Mucosa of rectum (tissue), 2 donors: ENCODE data around the gene ASB14.

Experiments
- H3K27ac ChIP-seq, 2 donors: one replicate each; pipeline ENCODE4 v1.7.0; 2013; ENCODE audit warnings: inconsistent platforms in 2 of 2, low read depth in 2 of 2, low read length in 2 of 2
- H3K27me3 ChIP-seq, 2 donors: one replicate each; pipeline ENCODE4 v1.7.0; 2013; ENCODE audit warnings: low read length in 2 of 2; ENCODE audit not compliant: control insufficient read depth in 2 of 2, insufficient read depth in 2 of 2
- H3K36me3 ChIP-seq, 2 donors: one replicate each; pipeline ENCODE4 v1.7.0; 2013; ENCODE audit warnings: low read length in 2 of 2; ENCODE audit not compliant: control insufficient read depth in 2 of 2, insufficient read depth in 2 of 2
- H3K4me1 ChIP-seq, 2 donors: one replicate each; pipeline ENCODE4 v1.7.0; 2013; ENCODE audit warnings: low read length in 2 of 2, mild to moderate bottlenecking in 1 of 2; ENCODE audit not compliant: control insufficient read depth in 2 of 2, insufficient read depth in 2 of 2
- H3K4me3 ChIP-seq, 2 donors: one replicate each; pipeline ENCODE4 v1.7.0; 2013; ENCODE audit warnings: low read length in 2 of 2
- H3K9ac ChIP-seq, 2 donors: one replicate each; pipeline ENCODE4 v1.7.0; 2013; ENCODE audit warnings: low read length in 2 of 2, low read depth in 1 of 2, mild to moderate bottlenecking in 1 of 2
- H3K9me3 ChIP-seq, 2 donors: one replicate each; pipeline ENCODE4 v1.7.0; 2013; ENCODE audit warnings: low read length in 2 of 2; ENCODE audit not compliant: control insufficient read depth in 2 of 2
- donor health status: healthy.
- donor health status: Normal muscosa, but diverticular disease.

Gene ASB14

GRCh38 chr3:57298041-57298440 is 5.6 kb upstream of the ASB14 start:
- Histone ChIP-seq H3K9ac (no peak overlapping the region), H3K27me3 (no peaks in the 10 kb centered on the region), H3K4me3 (no peak overlapping the region), H3K4me1 (no peaks in the 10 kb centered on the region), H3K36me3 (no peaks in the 10 kb centered on the region), H3K9me3 (no peaks in the 10 kb centered on the region), H3K27ac (no peak overlapping the region)

GRCh38 chr3:57292897-57293526 is 527 bp upstream of the ASB14 start:
- Histone ChIP-seq H3K27ac (no peak overlapping the region), H3K9me3 (no peaks in the 10 kb centered on the region), H3K36me3 (no peaks in the 10 kb centered on the region), H3K27me3 (no peaks in the 10 kb centered on the region), H3K4me3 (no peak overlapping the region), H3K9ac (no peak overlapping the region), H3K4me1 (no peaks in the 10 kb centered on the region)

- Histone ChIP-seq H3K9ac (no peak overlapping the region), H3K4me3 (no peak overlapping the region), H3K27me3 (no peaks in the 10 kb centered on the region), H3K4me1 (no peaks in the 10 kb centered on the region), H3K27ac (no peak overlapping the region), H3K36me3 (no peaks in the 10 kb centered on the region), H3K9me3 (no peaks in the 10 kb centered on the region)
Measured at GRCh38 chr3:57288403-57288802, 4.1 kb downstream of the ASB14 start.

GRCh38 chr3:57287205-57287604 is 5.3 kb downstream of the ASB14 start:
- no peaks in the 10 kb centered on the region for H3K36me3 ChIP-seq
- H3K27ac ChIP-seq = no peak overlapping the region
- no peak overlapping the region for H3K9ac ChIP-seq
- H3K27me3 ChIP-seq = no peaks in the 10 kb centered on the region
- H3K4me1 ChIP-seq = no peaks in the 10 kb centered on the region
- no peaks in the 10 kb centered on the region for H3K9me3 ChIP-seq
- H3K4me3 ChIP-seq = no peak overlapping the region

GRCh38 chr3:57283334-57283733 is 9.2 kb downstream of the ASB14 start:
- no peaks in the 10 kb centered on the region for H3K4me1 ChIP-seq
- no peak overlapping the region for H3K4me3 ChIP-seq
- no peaks in the 10 kb centered on the region for H3K27me3 ChIP-seq
- no peaks in the 10 kb centered on the region for H3K36me3 ChIP-seq
- H3K9ac ChIP-seq = no peak overlapping the region
- H3K27ac ChIP-seq = no peak overlapping the region
- H3K9me3 ChIP-seq = peaks cover 0 to 2% of the 10 kb centered on the region in 2 donors

- Histone ChIP-seq H3K9me3 (peaks cover 0 to 2% of the 10 kb centered on the region in 2 donors), H3K27me3 (no peaks in the 10 kb centered on the region), H3K4me1 (no peaks in the 10 kb centered on the region), H3K9ac (no peak overlapping the region), H3K27ac (no peak overlapping the region), H3K36me3 (no peaks in the 10 kb centered on the region), H3K4me3 (no peak overlapping the region)
Measured at GRCh38 chr3:57281715-57282114, 10.8 kb downstream of the ASB14 start.

GRCh38 chr3:57279685-57280084 is 12.8 kb downstream of the ASB14 start:
- Histone ChIP-seq H3K4me3 (no peak overlapping the region), H3K27me3 (no peaks in the 10 kb centered on the region), H3K36me3 (peaks cover 0 to 2% of the 10 kb centered on the region in 2 donors), H3K4me1 (no peaks in the 10 kb centered on the region), H3K9ac (no peak overlapping the region), H3K9me3 (peaks cover 0 to 2% of the 10 kb centered on the region in 2 donors), H3K27ac (no peak overlapping the region)

GRCh38 chr3:57278237-57278636 is 14.2 kb downstream of the ASB14 start:
- H3K27me3 ChIP-seq = no peaks in the 10 kb centered on the region
- no peaks in the 10 kb centered on the region for H3K4me1 ChIP-seq
- peaks cover 0 to 2% of the 10 kb centered on the region in 2 donors for H3K9me3 ChIP-seq
- no peak overlapping the region for H3K4me3 ChIP-seq
- H3K27ac ChIP-seq = no peak overlapping the region
- no peak overlapping the region for H3K9ac ChIP-seq
- peaks cover 0 to 5% of the 10 kb centered on the region in 2 donors for H3K36me3 ChIP-seq

GRCh38 chr3:57275393-57275792 is 17.1 kb downstream of the ASB14 start:
- Histone ChIP-seq H3K4me3 (no peak overlapping the region), H3K27ac (no peak overlapping the region), H3K4me1 (no peaks in the 10 kb centered on the region), H3K36me3 (peaks cover 0 to 11% of the 10 kb centered on the region in 2 donors), H3K9ac (no peak overlapping the region), H3K9me3 (peaks cover 0 to 2% of the 10 kb centered on the region in 2 donors), H3K27me3 (no peaks in the 10 kb centered on the region)

- H3K27ac ChIP-seq = no peak overlapping the region
- H3K9me3 ChIP-seq = peaks cover 0 to 2% of the 10 kb centered on the region in 2 donors
- no peak overlapping the region for H3K9ac ChIP-seq
- no peaks in the 10 kb centered on the region for H3K4me1 ChIP-seq
- H3K4me3 ChIP-seq = no peak overlapping the region
- H3K36me3 ChIP-seq = peaks cover 1 to 16% of the 10 kb centered on the region in 2 donors
- H3K27me3 ChIP-seq = no peaks in the 10 kb centered on the region
Measured at GRCh38 chr3:57274845-57275244, 17.6 kb downstream of the ASB14 start.
